GM19324 (cell line): ENCODE data around the gene STK24.
A peak's percentile ranks its signal among the peaks of the same experiment; 100 is the strongest.
"Not testable (repeated sequence)": the region's sequence is repeated elsewhere in the genome, so short reads cannot be mapped to it uniquely, and the experiment has no call there.

Experiments used
- ATAC-seq: cut with Tn5 transposase; IDR thresholded peaks from one replicate; pipeline ENCODE4 v1.9.1; 2021; ENCODE audit warnings: mild to moderate bottlenecking, moderate library complexity; ENCODE audit not compliant: unreplicated experiment, low FRiP score

Gene STK24

GRCh38 chr13:98584668-98585397 is 7.9 kb upstream of the STK24 start:
- no peak for ATAC-seq

GRCh38 chr13:98582947-98583346 is 6.0 kb upstream of the STK24 start:
- no peak for ATAC-seq

- ATAC-seq, result no peak
Observed at GRCh38 chr13:98581971-98582702, 5.2 kb upstream of the STK24 start.

- ATAC-seq, result no peak
Observed at GRCh38 chr13:98581381-98581780, 4.5 kb upstream of the STK24 start.

GRCh38 chr13:98580420-98580819 is 3.5 kb upstream of the STK24 start:
- no peak for ATAC-seq

GRCh38 chr13:98577836-98578285 is 954 bp upstream of the STK24 start:
- ATAC-seq, result no peak

- ATAC-seq, result peak; percentile 43
Observed at GRCh38 chr13:98576200-98576945, 534 bp downstream of the STK24 start.

- no peak for ATAC-seq
Observed at GRCh38 chr13:98575904-98576199, 1.1 kb downstream of the STK24 start.

GRCh38 chr13:98575009-98575903 is 1.7 kb downstream of the STK24 start:
- ATAC-seq, result no peak

- no peak for ATAC-seq
Observed at GRCh38 chr13:98571955-98572662, 4.8 kb downstream of the STK24 start.

- peak; percentile 78 for ATAC-seq
Observed at GRCh38 chr13:98570929-98571372, 6.0 kb downstream of the STK24 start.

GRCh38 chr13:98569494-98570367 is 7.2 kb downstream of the STK24 start:
- ATAC-seq, result not testable (repeated sequence)

GRCh38 chr13:98568918-98569317 is 8.0 kb downstream of the STK24 start:
- ATAC-seq, result no peak

GRCh38 chr13:98567140-98567539 is 9.8 kb downstream of the STK24 start:
- ATAC-seq, result no peak

- no peak for ATAC-seq
Observed at GRCh38 chr13:98565726-98566565, 11.0 kb downstream of the STK24 start.

- ATAC-seq, result no peak
Observed at GRCh38 chr13:98564204-98564603, 12.7 kb downstream of the STK24 start.

- ATAC-seq, result no peak
Observed at GRCh38 chr13:98563071-98563470, 13.8 kb downstream of the STK24 start.

GRCh38 chr13:98559169-98559568 is 17.7 kb downstream of the STK24 start:
- no peak for ATAC-seq
